Kidney (tissue), 14 donors: Measurements from ENCODE around the gene NUCB1. TPM values are rescaled to one million over a fixed set of nuclear protein-coding genes. Genes with fewer than 3 reads are reported as not detected.

Experiments used
- DNase-seq, 5 donors: peaks; one replicate each; pipeline ENCODE4 v3.0.0-alpha.2; 2013 to 2020
- FAIRE-seq: peaks from 2 replicates; lab custom pipeline; 2012; peaks lifted over from hg19 to GRCh38; lab: Jason Lieb, UNC
- H3K27ac ChIP-seq, 2 donors: one replicate each; pipeline ENCODE4 v1.7.0; 2013; ENCODE audit warnings: low read depth in 2 of 2, low read length in 2 of 2, inconsistent platforms in 1 of 2
- H3K27me3 ChIP-seq: one replicate; pipeline ENCODE4 v1.7.1; 2013; ENCODE audit warnings: low read length, inconsistent platforms; ENCODE audit not compliant: control insufficient read depth, insufficient read depth
- H3K36me3 ChIP-seq, 3 donors: one replicate each; pipeline versions ENCODE4 v1.7.0 to v1.7.1; 2013; ENCODE audit warnings: low read length in 3 of 3, control low read depth in 1 of 3, inconsistent platforms in 1 of 3; ENCODE audit not compliant: insufficient read depth in 3 of 3, control insufficient read depth in 2 of 3
- H3K4me1 ChIP-seq, 3 donors: one replicate each; pipeline versions ENCODE4 v1.7.0 to v1.7.1; 2013; ENCODE audit warnings: low read length in 3 of 3, inconsistent platforms in 1 of 3, low read depth in 1 of 3; ENCODE audit not compliant: control insufficient read depth in 2 of 3, insufficient read depth in 2 of 3
- H3K4me3 ChIP-seq, 3 donors: one replicate each; pipeline versions ENCODE4 v1.7.0 to v1.8.1; 2013; ENCODE audit warnings: low read length in 3 of 3, control low read depth in 1 of 3, inconsistent platforms in 1 of 3
- H3K9ac ChIP-seq, 3 donors: one replicate each; pipeline versions ENCODE4 v1.7.0 to v1.7.1; 2013; ENCODE audit warnings: low read length in 3 of 3, control low read depth in 1 of 3, inconsistent platforms in 1 of 3
- H3K9me3 ChIP-seq, 3 donors: one replicate each; pipeline versions ENCODE4 v1.7.0 to v1.7.1; 2013; ENCODE audit warnings: low read length in 3 of 3, control low read depth in 1 of 3, inconsistent platforms in 1 of 3; ENCODE audit not compliant: control insufficient read depth in 2 of 3, insufficient read depth in 1 of 3
- intact Hi-C: fragments of 100-400 bp; cut with DNase I; formaldehyde crosslinking; loops from one replicate; pipeline ENCODE4 v1.11.1; 2022
- polyA plus RNA-seq: library from polyadenylated mRNA; stranded (reverse); fragments of 350-450 nt; fragmentation: Illumina TruSeq; extraction: RNeasy Lipid Tissue Mini Kit (QIAGEN cat#74804); gene quantifications from one replicate; pipeline ENCODE4 v1.2.3, GENCODE V29; 2014; ENCODE audit warnings: low read depth, low replicate concordance; ENCODE audit not compliant: insufficient read depth
- total RNA-seq: library from RNA; stranded (reverse); fragmentation: NEBNext Ultra II Directional; extraction: Animal tissue kit (Norgen Biotek cat#: 25700); gene quantifications from one replicate; pipeline ENCODE4 v1.2.1, GENCODE V29; 2021
- TF ChIP-seq, protein P1 (sequence below): IDR thresholded peaks from 3 replicates; pipeline ENCODE4 v1.5.1; 2012; ENCODE audit warnings: mild to moderate bottlenecking, moderate library complexity, borderline replicate concordance; ENCODE audit not compliant: insufficient read depth; ENCODE audit errors: extremely low read depth
- donor health status: control.
- donor health status: control.
- donor health status: control.
- donor health status: control.
- donor health status: control.
- donor health status: DM: yes; HTN: yes; CAD: no.
- donor health status: Normal renal cell carcinoma (clear cell type).

NUCB1 gene
- total and polyA plus RNA-seq, 2 donors from 2014 or later = 265 to 503 TPM

DNA sequence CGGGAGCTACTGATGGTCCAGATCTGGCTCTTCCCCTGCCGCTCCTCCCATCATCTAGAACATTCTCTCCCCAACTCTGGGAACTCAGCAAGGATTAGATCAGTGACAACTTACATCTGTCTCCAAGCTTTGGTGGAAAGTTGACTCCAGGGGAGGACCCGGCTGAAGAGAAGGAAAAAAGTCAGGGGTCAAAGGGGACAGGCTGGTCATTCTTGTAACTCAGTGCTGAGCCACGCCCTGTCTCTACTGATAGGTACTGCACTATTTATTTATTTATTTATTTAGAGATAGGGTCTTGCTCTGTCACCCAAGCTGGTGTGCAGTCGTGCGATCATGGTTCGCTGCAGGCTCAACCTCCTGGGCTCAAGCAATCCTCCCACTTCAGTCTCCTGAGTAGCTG, 46.0 kb upstream of the NUCB1 start:
- H3K9ac ChIP-seq = no peak overlapping the region
- H3K9me3 ChIP-seq = no peaks in the 10 kb centered on the region
- TF ChIP-seq, protein P1, sequence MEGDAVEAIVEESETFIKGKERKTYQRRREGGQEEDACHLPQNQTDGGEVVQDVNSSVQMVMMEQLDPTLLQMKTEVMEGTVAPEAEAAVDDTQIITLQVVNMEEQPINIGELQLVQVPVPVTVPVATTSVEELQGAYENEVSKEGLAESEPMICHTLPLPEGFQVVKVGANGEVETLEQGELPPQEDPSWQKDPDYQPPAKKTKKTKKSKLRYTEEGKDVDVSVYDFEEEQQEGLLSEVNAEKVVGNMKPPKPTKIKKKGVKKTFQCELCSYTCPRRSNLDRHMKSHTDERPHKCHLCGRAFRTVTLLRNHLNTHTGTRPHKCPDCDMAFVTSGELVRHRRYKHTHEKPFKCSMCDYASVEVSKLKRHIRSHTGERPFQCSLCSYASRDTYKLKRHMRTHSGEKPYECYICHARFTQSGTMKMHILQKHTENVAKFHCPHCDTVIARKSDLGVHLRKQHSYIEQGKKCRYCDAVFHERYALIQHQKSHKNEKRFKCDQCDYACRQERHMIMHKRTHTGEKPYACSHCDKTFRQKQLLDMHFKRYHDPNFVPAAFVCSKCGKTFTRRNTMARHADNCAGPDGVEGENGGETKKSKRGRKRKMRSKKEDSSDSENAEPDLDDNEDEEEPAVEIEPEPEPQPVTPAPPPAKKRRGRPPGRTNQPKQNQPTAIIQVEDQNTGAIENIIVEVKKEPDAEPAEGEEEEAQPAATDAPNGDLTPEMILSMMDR = no peak
- no peak for FAIRE-seq
- DNase-seq = peak in 1 of 5 donors; percentile 40
- no peaks in the 10 kb centered on the region for H3K4me1 ChIP-seq
- H3K27me3 ChIP-seq = no peaks in the 10 kb centered on the region
- H3K36me3 ChIP-seq = no peaks in the 10 kb centered on the region
- no peak overlapping the region for H3K4me3 ChIP-seq
- intact Hi-C loops = no loop called here
- H3K27ac ChIP-seq = no peak overlapping the region

DNA sequence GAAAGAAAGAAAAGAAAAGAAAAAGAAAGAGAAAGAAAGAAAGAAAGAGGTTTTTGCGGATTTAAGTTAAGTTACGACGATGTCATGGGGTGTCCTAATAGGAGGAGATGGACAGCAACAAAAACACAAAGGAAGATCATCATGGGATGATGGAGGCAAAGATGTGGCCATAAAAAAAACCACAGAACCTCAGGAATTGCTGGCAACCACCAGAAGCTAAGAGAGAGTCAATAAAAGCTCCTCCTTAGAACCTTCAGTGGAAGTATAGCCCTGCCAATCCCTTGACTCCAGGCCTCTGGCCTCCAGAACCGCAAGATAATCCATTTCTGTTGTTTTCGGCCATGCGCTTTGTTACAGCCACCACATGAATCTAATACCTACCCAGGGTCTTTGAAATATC, 43.2 kb upstream of the NUCB1 start:
- Histone ChIP-seq H3K4me1 (no peaks in the 10 kb centered on the region), H3K9ac (no peak overlapping the region), H3K9me3 (no peaks in the 10 kb centered on the region), H3K27me3 (no peaks in the 10 kb centered on the region), H3K36me3 (no peaks in the 10 kb centered on the region), H3K27ac (no peak overlapping the region), H3K4me3 (no peak overlapping the region)
- intact Hi-C loops = no loop called here
- DNase-seq (no peak), FAIRE-seq (no peak)
- TF ChIP-seq, protein P1 = no peak

DNA sequence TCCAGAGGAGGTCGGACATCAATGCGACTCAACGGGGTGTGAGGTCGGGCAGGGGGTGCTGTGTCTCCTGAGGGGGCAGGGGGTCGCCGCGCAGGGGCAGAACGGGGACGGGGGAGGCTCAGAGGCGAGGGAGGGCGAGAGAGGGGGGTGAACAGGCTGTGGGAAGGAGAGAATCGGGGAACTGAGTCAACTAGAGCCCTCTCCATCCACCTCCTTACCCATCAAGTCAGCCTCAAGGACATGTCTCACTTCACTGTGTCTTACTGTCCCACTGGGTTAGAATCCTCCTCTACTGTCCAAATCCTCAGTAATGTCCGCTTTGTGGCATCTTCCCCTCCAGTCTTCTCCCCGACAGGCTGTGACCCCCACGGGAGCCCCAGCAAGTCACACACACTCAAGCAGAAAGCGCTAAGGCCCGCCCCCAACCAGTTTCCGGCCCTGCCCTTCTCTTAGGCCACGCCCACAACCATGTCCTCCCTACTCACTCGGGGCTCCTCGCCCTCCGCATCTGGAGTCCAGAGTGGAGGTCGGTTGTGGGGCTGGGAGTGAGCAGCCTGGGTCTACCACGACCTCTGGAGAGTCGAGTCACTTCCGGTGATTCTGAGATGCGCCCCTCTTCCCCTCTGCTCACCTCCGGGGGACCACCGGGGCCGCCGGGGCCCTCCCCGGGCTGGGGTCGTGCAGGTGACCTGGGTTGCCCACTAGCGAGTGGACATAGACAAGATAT, 41.0 kb upstream of the NUCB1 start:
- intact Hi-C loops = no loop called here
- Histone ChIP-seq H3K9ac (no peak overlapping the region), H3K27ac (no peak overlapping the region), H3K9me3 (no peaks in the 10 kb centered on the region), H3K27me3 (no peaks in the 10 kb centered on the region), H3K4me1 (no peaks in the 10 kb centered on the region), H3K36me3 (no peaks in the 10 kb centered on the region), H3K4me3 (no peak overlapping the region)
- DNase-seq (peak in 3 of 5 donors; percentile 29 to 83 (median 75)), FAIRE-seq (no peak)
- TF ChIP-seq, protein P1 = no peak
